ENCODE measurements around the gene ABCC3.

DNA sequence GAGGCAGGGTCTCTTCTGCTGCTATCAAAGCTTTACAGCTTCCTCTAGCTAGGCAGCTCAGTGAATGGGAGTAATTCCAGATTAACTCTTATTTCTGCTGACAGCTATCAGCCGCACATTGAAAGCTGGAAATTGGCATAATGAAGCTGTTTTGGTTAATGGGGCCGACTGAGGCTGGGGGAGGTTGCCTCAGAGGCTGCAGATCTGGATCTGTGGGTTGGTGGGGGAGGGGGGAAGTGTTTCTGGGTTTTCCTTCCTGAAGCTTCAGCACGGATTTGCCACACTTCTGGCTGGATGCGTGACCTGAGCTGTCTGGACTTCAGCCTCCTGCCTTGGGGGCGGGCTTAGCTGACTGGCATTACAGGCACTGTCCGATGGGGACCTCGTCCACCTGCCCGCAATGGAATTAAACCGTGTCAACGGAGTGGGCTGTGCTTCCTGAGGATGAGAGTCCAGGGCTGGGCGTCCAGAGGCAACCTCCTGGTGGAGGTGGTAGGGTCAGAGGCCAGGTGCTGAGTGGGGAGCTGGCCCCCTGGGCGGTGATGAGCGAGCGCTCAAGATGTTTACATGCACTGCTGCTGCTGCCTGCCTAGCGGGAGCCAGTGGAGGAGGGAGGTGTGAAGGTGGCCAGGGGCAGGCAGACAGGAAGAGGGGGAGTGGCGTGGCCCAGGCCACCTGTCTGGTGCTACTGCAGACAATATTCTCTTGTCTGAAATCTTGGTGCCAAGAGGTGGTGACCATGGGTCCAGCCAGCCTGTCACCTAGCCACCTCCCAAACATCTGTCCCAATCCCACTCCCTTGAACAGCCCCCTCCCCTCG is 6.7 kb upstream of the ABCC3 start:
- TF ChIP-seq, protein P1, sequence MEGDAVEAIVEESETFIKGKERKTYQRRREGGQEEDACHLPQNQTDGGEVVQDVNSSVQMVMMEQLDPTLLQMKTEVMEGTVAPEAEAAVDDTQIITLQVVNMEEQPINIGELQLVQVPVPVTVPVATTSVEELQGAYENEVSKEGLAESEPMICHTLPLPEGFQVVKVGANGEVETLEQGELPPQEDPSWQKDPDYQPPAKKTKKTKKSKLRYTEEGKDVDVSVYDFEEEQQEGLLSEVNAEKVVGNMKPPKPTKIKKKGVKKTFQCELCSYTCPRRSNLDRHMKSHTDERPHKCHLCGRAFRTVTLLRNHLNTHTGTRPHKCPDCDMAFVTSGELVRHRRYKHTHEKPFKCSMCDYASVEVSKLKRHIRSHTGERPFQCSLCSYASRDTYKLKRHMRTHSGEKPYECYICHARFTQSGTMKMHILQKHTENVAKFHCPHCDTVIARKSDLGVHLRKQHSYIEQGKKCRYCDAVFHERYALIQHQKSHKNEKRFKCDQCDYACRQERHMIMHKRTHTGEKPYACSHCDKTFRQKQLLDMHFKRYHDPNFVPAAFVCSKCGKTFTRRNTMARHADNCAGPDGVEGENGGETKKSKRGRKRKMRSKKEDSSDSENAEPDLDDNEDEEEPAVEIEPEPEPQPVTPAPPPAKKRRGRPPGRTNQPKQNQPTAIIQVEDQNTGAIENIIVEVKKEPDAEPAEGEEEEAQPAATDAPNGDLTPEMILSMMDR (IDR thresholded peaks at IDR 0.05), result no peak
- no peak for TF ChIP-seq POLR2A (IDR thresholded peaks at IDR 0.05)
- TF ChIP-seq POLR2AphosphoS5 (IDR thresholded peaks at IDR 0.05), result no peak

All from breast epithelium (tissue), 3 donors.